PC-9 (cell line): ENCODE measurements around the gene ATG9A.

Experiments used
- CTCF ChIP-seq: fragments of 200-600 bp; sonication (generic); conservative IDR thresholded peaks from 2 replicates; pipeline ENCODE4 v1.6.1; 2017; ENCODE audit warnings: mixed run types, antibody characterized with exemption, mild to moderate bottlenecking, moderate library complexity
- EZH2 ChIP-seq: fragments of 200-600 bp; sonication (generic); IDR thresholded peaks from 2 replicates; pipeline ENCODE4 v1.8.0; 2017; ENCODE audit warnings: antibody characterized with exemption, low read depth

GRCh38 chr2:219266886-219267285 lies 37.5 kb upstream of the ATG9A start:
- TF ChIP-seq CTCF (no peak), EZH2 (no peak)
